Upper lobe of left lung (tissue), 4 donors: Measurements from ENCODE around the gene TGM2.

ENCODE experiments used
- POLR2A ChIP-seq, 4 donors: fragments of 450-650 bp; IDR thresholded peaks; one replicate each; pipeline ENCODE4 v1.5.1; 2016 to 2017; ENCODE audit warnings: antibody characterized with exemption in 4 of 4, mild to moderate bottlenecking in 2 of 4
- POLR2AphosphoS5 ChIP-seq, 2 donors: sonication (generic); formaldehyde crosslinking; IDR thresholded peaks; one replicate each; pipeline ENCODE4 v1.5.1; 2017; ENCODE audit warnings: antibody characterized with exemption in 2 of 2
- TF ChIP-seq, protein P1 (sequence below), 6 experiments: fragments of 450-650 bp in 4 of 6; fragments of 200-600 bp in 2 of 6; sonication (generic) in 2 of 6; IDR thresholded peaks; one replicate each; pipeline ENCODE4 v1.5.1; 2016 to 2019; ENCODE audit warnings: antibody characterized with exemption in 6 of 6

DNA sequence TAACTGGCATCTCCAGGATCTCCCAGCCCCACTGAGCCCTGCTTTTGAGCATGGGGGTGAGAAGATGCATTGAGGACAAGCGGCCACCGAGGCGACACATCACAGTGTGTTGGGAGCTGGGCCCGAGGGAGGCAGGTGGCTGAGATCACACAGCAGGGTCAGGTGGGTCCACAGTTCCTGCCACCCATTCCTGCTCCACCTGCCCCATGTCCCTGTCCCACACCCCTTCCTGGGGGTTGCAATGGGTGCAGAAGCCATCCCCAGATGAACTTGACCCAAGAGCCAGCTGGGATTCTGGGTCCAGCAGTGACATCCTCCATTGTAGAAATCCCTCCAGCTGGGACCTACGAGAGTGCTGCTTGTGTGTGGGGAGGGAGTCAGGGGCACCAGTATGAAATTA is 1.0 kb downstream of the TGM2 start:
- no peak for TF ChIP-seq POLR2A (IDR thresholded peaks at IDR 0.05)
- TF ChIP-seq, protein P1, sequence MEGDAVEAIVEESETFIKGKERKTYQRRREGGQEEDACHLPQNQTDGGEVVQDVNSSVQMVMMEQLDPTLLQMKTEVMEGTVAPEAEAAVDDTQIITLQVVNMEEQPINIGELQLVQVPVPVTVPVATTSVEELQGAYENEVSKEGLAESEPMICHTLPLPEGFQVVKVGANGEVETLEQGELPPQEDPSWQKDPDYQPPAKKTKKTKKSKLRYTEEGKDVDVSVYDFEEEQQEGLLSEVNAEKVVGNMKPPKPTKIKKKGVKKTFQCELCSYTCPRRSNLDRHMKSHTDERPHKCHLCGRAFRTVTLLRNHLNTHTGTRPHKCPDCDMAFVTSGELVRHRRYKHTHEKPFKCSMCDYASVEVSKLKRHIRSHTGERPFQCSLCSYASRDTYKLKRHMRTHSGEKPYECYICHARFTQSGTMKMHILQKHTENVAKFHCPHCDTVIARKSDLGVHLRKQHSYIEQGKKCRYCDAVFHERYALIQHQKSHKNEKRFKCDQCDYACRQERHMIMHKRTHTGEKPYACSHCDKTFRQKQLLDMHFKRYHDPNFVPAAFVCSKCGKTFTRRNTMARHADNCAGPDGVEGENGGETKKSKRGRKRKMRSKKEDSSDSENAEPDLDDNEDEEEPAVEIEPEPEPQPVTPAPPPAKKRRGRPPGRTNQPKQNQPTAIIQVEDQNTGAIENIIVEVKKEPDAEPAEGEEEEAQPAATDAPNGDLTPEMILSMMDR (IDR thresholded peaks at IDR 0.05), result no peak
- no peak for TF ChIP-seq POLR2AphosphoS5 (IDR thresholded peaks at IDR 0.05)
